Esophagus squamous epithelium (tissue), 5 donors: Measurements from ENCODE around the gene CTU1. TPM values are rescaled to one million over a fixed set of nuclear protein-coding genes. Genes with fewer than 3 reads are reported as not detected.
A peak's percentile ranks its signal among the peaks of the same experiment; 100 is the strongest.

ENCODE experiments used
- DNase-seq: peaks from one replicate; lab custom pipeline; 2025; lab: John Stamatoyannopoulos, UW
- H3K27ac ChIP-seq, 4 donors: fragments of 200-600 bp; sonication (generic); one replicate each; pipeline ENCODE4 v1.5.1; 2016 to 2019; ENCODE audit warnings: mild to moderate bottlenecking in 1 of 4
- H3K27me3 ChIP-seq, 4 donors: fragments of 200-600 bp; sonication (generic); 1 replicate in 3 of 4; 2 replicates in 1 of 4; pipeline versions ENCODE4 v1.5.1 to v1.6.0; 2017 to 2021; ENCODE audit warnings: antibody characterized with exemption in 1 of 4
- H3K36me3 ChIP-seq, 3 donors: fragments of 200-600 bp; sonication (generic); one replicate each; pipeline ENCODE4 v1.5.1; 2016 to 2019
- H3K4me1 ChIP-seq, 3 donors: fragments of 200-600 bp; sonication (generic); one replicate each; pipeline ENCODE4 v1.5.1; 2017 to 2019
- H3K4me3 ChIP-seq, 4 donors: fragments of 200-600 bp; sonication (generic); 1 replicate in 3 of 4; 2 replicates in 1 of 4; pipeline ENCODE4 v1.5.1; 2016 to 2019; ENCODE audit warnings: mild to moderate bottlenecking in 2 of 4, moderate library complexity in 1 of 4
- H3K9me3 ChIP-seq, 3 donors: fragments of 200-600 bp; sonication (generic); one replicate each; pipeline ENCODE4 v1.5.1; 2016 to 2019
- POLR2A ChIP-seq, 4 donors: fragments of 450-650 bp; IDR thresholded peaks; one replicate each; pipeline ENCODE4 v1.6.1; 2017; ENCODE audit warnings: antibody characterized with exemption in 4 of 4, mild to moderate bottlenecking in 4 of 4, moderate library complexity in 3 of 4
- WGBS, 2 donors: methylation state at CpG; one replicate each; pipeline ENCODE4 v1.1.5; 2018; 5-methylcytosine and 5-hydroxymethylcytosine counted together
- intact Hi-C: fragments of 100-400 bp; cut with DNase I; formaldehyde crosslinking; loops from one replicate; pipeline ENCODE4 v1.15.0; 2022
- total RNA-seq, 4 donors: library from RNA; depleted of rRNA; stranded (reverse); fragments of >200 nt; gene quantifications; one replicate each; pipeline ENCODE4 v1.1.0, GENCODE V29; 2016
- TF ChIP-seq, protein P1 (sequence below), 6 experiments: fragments of 450-650 bp in 4 of 6; fragments of 200-600 bp in 2 of 6; sonication (generic) in 2 of 6; IDR thresholded peaks; one replicate each; pipeline ENCODE4 v1.5.1; 2016 to 2019; ENCODE audit warnings: antibody characterized with exemption in 6 of 6, mild to moderate bottlenecking in 4 of 6, moderate library complexity in 4 of 6
- donor health status: DM: yes; HTN: yes; CAD: no.

CTU1 gene
- 10 to 100 TPM; 10.8 to 18.6 (median 13.5) TPM for total RNA-seq

DNA sequence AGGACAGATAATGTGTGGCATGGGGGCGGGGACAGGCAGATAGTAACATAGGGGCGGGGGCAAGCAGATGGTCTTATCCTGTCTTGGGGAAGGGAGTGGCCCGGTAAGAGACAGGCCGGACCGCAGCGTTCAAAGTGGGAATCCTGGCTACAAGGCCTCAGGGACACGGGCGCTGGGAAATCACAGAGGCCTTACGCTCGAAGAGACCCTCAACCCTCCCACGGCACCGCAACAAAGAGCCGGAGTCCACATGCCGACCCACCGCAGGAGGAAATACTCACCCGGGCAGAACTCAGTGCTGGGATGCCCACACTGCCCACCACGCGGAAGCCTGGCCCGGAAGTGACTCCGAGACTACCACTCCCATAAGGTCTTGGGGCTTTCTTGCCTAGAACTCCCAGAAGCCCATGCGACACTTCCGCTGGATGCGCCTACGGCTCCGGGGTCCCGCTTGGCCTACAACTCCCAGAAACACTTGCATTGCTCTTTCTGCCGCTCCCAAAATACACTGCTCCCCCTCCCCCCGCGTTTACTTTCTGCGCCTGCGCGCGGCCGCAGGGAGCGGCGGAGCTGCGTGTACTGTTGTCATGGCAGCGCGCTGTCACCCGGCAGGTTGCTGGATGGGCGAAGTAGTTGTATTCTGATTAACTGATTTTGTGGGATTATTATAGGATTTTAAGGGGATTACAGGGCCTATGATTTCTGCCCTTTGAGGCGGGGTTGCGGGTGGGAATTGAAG, at the start of gene CTU1:
Gene CTU1 (minus strand): TSS at position 344 of the 739 bp plus-strand sequence. CDS start 3,840 bp downstream, outside the sequence.
- DNase-seq = peak; percentile 95
- intact Hi-C loops = no loop called here
- Histone ChIP-seq H3K4me3 (peak within 1 kb of the TSS; percentile 73 to 87 (median 82)), H3K27ac (peak within 1 kb of the TSS; percentile 68 to 88 (median 86)), H3K4me1 (peaks cover 18 to 52% (median 22%) of the 10 kb centered on the region in 3 donors), H3K27me3 (peaks cover 0 to 8% (median 0%) of the 10 kb centered on the region in 4 donors), H3K36me3 (peaks cover 5 to 22% (median 5%) of the 10 kb centered on the region in 3 donors), H3K9me3 (no peaks in the 10 kb centered on the region)
- TF ChIP-seq, protein P1, sequence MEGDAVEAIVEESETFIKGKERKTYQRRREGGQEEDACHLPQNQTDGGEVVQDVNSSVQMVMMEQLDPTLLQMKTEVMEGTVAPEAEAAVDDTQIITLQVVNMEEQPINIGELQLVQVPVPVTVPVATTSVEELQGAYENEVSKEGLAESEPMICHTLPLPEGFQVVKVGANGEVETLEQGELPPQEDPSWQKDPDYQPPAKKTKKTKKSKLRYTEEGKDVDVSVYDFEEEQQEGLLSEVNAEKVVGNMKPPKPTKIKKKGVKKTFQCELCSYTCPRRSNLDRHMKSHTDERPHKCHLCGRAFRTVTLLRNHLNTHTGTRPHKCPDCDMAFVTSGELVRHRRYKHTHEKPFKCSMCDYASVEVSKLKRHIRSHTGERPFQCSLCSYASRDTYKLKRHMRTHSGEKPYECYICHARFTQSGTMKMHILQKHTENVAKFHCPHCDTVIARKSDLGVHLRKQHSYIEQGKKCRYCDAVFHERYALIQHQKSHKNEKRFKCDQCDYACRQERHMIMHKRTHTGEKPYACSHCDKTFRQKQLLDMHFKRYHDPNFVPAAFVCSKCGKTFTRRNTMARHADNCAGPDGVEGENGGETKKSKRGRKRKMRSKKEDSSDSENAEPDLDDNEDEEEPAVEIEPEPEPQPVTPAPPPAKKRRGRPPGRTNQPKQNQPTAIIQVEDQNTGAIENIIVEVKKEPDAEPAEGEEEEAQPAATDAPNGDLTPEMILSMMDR (IDR thresholded peaks at IDR 0.05) = peak in 1 of 6 experiments; percentile 37
- TF ChIP-seq POLR2A (IDR thresholded peaks at IDR 0.05) = peak in 3 of 4 donors; percentile 26 to 76 (median 58)
- WGBS, 2 donors = 2% methylated on average over 18 to 22 of the region's 43 CpGs

DNA sequence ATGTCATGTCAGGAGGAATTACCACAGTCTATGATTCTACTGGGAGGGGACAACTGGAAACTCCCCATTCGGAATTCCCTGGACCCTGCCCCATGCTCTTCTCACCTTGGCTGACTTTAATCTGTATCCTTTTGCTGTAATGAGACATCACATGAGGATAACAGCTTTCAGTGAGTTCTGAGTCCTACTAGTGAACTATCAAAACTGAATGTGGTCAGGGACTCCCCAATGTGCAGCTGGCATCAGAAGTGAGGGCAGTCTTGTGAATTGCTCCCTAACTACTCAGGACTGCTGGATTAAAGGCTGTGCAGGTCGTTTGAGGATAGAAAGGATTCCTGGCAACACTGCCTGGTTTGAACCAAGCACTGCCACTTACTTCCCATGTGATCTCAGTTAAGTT, 49.1 kb upstream of the CTU1 start:
- WGBS, 2 donors = 19 to 40% methylated on average over 2 of the region's 2 CpGs
- no peak overlapping the region for H3K4me3 ChIP-seq
- intact Hi-C loops = no loop called here
- H3K27me3 ChIP-seq = peaks cover 0 to 31% (median 0%) of the 10 kb centered on the region in 4 donors
- H3K4me1 ChIP-seq = peaks cover 0 to 11% (median 2%) of the 10 kb centered on the region in 3 donors
- TF ChIP-seq POLR2A (IDR thresholded peaks at IDR 0.05) = no peak
- TF ChIP-seq, protein P1 (IDR thresholded peaks at IDR 0.05) = no peak
- no peak overlapping the region for H3K27ac ChIP-seq
- no peaks in the 10 kb centered on the region for H3K9me3 ChIP-seq
- no peaks in the 10 kb centered on the region for H3K36me3 ChIP-seq
- no peak for DNase-seq

DNA sequence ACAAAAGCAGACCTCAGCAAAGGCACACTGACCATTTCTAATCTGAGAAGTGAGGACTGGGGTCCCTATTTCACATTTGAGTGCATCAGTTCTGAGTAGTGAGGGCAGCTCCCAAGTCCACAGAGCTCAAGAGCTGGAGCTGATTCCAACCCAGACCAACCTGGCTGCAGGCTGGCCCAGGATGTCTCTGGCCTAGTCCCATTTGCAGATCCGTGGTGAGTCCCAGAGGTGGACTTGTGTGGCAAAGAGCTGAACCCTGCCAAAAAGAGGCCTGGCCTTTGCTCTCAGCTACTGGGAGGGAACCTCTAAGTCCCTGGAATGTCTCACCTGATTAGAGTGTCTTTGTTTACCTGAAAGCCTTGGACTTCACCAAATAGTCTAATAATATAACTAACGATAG, 48.5 kb upstream of the CTU1 start:
- H3K27me3 ChIP-seq = peaks cover 0 to 31% (median 0%) of the 10 kb centered on the region in 4 donors
- no peaks in the 10 kb centered on the region for H3K36me3 ChIP-seq
- no peak overlapping the region for H3K4me3 ChIP-seq
- no peak for DNase-seq
- TF ChIP-seq, protein P1 (IDR thresholded peaks at IDR 0.05) = no peak
- no peak for TF ChIP-seq POLR2A (IDR thresholded peaks at IDR 0.05)
- peaks cover 0 to 6% (median 2%) of the 10 kb centered on the region in 3 donors for H3K4me1 ChIP-seq
- 47 to 55% methylated on average over 2 of the region's 2 CpGs for WGBS, 2 donors
- H3K9me3 ChIP-seq = no peaks in the 10 kb centered on the region
- intact Hi-C loops = no loop called here
- H3K27ac ChIP-seq = no peak overlapping the region

DNA sequence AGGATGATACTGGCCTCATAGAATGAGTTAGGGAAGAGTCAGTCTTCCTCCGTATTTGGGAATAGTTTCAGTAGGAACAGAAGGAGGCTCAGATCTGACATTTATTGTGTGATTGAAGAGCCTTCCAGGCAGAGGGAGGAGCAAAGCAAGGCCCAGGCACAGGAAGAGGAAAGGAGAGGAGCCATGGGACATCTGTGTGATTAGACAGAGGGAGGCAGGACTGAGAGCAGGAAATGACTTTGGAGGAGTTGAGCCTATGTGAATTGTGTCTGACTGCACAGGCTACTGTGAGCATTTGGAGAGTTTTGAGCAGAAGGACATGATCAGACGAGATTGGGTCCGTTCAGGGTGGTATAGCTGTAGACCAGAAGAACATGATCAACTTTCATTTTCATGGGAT, 42.4 kb upstream of the CTU1 start:
- Histone ChIP-seq H3K36me3 (no peaks in the 10 kb centered on the region), H3K27ac (no peak overlapping the region), H3K9me3 (no peaks in the 10 kb centered on the region), H3K4me1 (no peaks in the 10 kb centered on the region), H3K27me3 (peaks cover 0 to 22% (median 0%) of the 10 kb centered on the region in 4 donors), H3K4me3 (no peak overlapping the region)
- no peak for DNase-seq
- intact Hi-C loops = no loop called here
- TF ChIP-seq, protein P1 (IDR thresholded peaks at IDR 0.05) = no peak
- no peak for TF ChIP-seq POLR2A (IDR thresholded peaks at IDR 0.05)
- WGBS, 2 donors = 60 to 68% methylated on average over 3 of the region's 3 CpGs

DNA sequence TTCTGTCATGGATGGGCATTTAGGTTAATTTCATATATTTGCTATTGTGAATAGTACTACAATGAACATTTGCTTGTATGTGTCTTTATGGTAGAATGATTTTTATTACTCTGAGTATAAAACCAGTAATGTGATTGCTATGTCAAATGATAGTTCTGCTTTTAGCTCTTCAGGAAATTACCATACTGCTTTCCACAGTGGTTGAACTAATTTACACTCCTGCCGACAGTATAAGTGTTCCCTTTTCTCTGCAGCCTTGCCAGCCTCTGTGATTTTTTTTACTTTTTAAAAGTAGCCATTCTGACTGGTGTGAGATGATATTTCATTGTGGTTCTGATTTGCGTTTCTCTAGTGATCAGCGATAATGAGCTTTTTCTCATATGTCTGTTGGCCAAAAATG, 40.4 kb upstream of the CTU1 start:
- intact Hi-C loops = no loop called here

More for the DNA sequence above, 40.4 kb upstream of the CTU1 start:
- WGBS, 2 donors = 66 to 76% methylated on average over 3 of the region's 3 CpGs
- no peak for TF ChIP-seq POLR2A (IDR thresholded peaks at IDR 0.05)
- TF ChIP-seq, protein P1 (IDR thresholded peaks at IDR 0.05) = no peak
- no peak for DNase-seq
- no peaks in the 10 kb centered on the region for H3K4me1 ChIP-seq
- H3K9me3 ChIP-seq = no peaks in the 10 kb centered on the region
- H3K36me3 ChIP-seq = no peaks in the 10 kb centered on the region
- H3K27ac ChIP-seq = no peak overlapping the region
- H3K4me3 ChIP-seq = no peak overlapping the region
- peaks cover 0 to 17% (median 0%) of the 10 kb centered on the region in 4 donors for H3K27me3 ChIP-seq
